Right lobe of liver (tissue), 6 donors: ENCODE results near the gene RPUSD3. TPM values are rescaled to one million over a fixed set of nuclear protein-coding genes. Genes with fewer than 3 reads are reported as not detected.

Experiments
- ATAC-seq, 4 donors: fragments of 200-7000 bp; cut with Tn5 transposase; one replicate each; pipeline ENCODE4 v1.9.1; 2020; ENCODE audit warnings: mild to moderate bottlenecking in 4 of 4, moderate library complexity in 4 of 4
- DNase-seq, 3 donors: peaks; one replicate each; pipeline ENCODE4 v3.0.0-alpha.2; 2020
- H3K27ac ChIP-seq, 3 donors: fragments of 200-600 bp; one replicate each; pipeline ENCODE4 v1.8.0; 2022
- H3K27me3 ChIP-seq, 2 donors: fragments of 200-600 bp; one replicate each; pipeline ENCODE4 v1.8.0; 2022
- H3K36me3 ChIP-seq, 4 donors: fragments of 200-600 bp; sonication (generic) in 1 of 4; one replicate each; pipeline versions ENCODE4 v1.5.1 to v1.8.0; 2017 to 2022; ENCODE audit warnings: control low read depth in 1 of 4
- H3K4me1 ChIP-seq, 4 donors: fragments of 200-600 bp; sonication (generic) in 1 of 4; one replicate each; pipeline versions ENCODE4 v1.5.1 to v1.8.0; 2017 to 2022; ENCODE audit warnings: control low read depth in 1 of 4
- H3K4me3 ChIP-seq, 3 donors: fragments of 200-600 bp; one replicate each; pipeline ENCODE4 v1.8.0; 2022
- H3K9me3 ChIP-seq, 4 donors: fragments of 200-600 bp; sonication (generic) in 1 of 4; one replicate each; pipeline versions ENCODE4 v1.5.1 to v1.8.0; 2017 to 2022; ENCODE audit warnings: control low read depth in 1 of 4
- POLR2A ChIP-seq: fragments of 450-650 bp; IDR thresholded peaks from one replicate; pipeline ENCODE4 v1.6.1; 2017; ENCODE audit warnings: antibody characterized with exemption, mild to moderate bottlenecking
- WGBS: methylation state at CpG from one replicate; pipeline ENCODE4 v1.1.6; 2018; ENCODE audit warnings: low coverage, low lambda C conversion rate; ENCODE audit not compliant: insufficient coverage; ENCODE audit errors: missing lambda C conversion rate; 5-methylcytosine and 5-hydroxymethylcytosine counted together
- intact Hi-C, 2 donors: fragments of 100-400 bp; cut with DNase I; formaldehyde crosslinking; loops; one replicate each; pipeline versions ENCODE4 v1.11.2 to v1.14.1; 2022
- long read RNA-seq: library from polyadenylated mRNA; unstranded; transcript quantifications from one replicate; pipeline ENCODE4 v2.0.0, GENCODE V29; 2019
- total RNA-seq, 6 experiments: library from RNA; depleted of rRNA in 2 of 6; stranded (reverse); fragments of >200 nt in 2 of 6; fragmentation: NEBNext Ultra II Directional in 3 of 6; extraction: Animal tissue kit (Norgen Biotek cat#: 25700) in 3 of 6; gene quantifications; one replicate each; pipeline versions ENCODE4 v1.1.0 to v1.2.4, GENCODE V29; 2016 to 2023
- TF ChIP-seq, protein P1 (sequence below), 4 donors: fragments of 200-600 bp in 3 of 4; fragments of 450-650 bp in 1 of 4; IDR thresholded peaks; one replicate each; pipeline versions ENCODE4 v1.5.1 to v1.8.0; 2016 to 2022; ENCODE audit warnings: antibody characterized with exemption in 4 of 4, mild to moderate bottlenecking in 2 of 4
- donor health status: DM: no; HTN: yes; CAD: no.
- donor health status: DM: no; HTN: no; CAD: no.
- donor health status: DM: no; HTN: no; CAD: no.
- donor health status: DM: no; HTN: yes; CAD: no.
- donor health status: DM: no; HTN: yes; CAD: no.

The RPUSD3 gene, protein sequence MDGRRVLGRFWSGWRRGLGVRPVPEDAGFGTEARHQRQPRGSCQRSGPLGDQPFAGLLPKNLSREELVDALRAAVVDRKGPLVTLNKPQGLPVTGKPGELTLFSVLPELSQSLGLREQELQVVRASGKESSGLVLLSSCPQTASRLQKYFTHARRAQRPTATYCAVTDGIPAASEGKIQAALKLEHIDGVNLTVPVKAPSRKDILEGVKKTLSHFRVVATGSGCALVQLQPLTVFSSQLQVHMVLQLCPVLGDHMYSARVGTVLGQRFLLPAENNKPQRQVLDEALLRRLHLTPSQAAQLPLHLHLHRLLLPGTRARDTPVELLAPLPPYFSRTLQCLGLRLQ
- total RNA-seq = 10 to 100 TPM; 15.8 to 34.6 (median 22.4) TPM
- long read RNA-seq, transcript RPUSD3-201 (9 exons, 1,225 nt) = major isoform, 11 of 17 reads
- long read RNA-seq, partial matches to known transcripts = 0 of 17 reads
- long read RNA-seq, other reads (novel, unspliced or antisense) = 3 of 17 reads

DNA sequence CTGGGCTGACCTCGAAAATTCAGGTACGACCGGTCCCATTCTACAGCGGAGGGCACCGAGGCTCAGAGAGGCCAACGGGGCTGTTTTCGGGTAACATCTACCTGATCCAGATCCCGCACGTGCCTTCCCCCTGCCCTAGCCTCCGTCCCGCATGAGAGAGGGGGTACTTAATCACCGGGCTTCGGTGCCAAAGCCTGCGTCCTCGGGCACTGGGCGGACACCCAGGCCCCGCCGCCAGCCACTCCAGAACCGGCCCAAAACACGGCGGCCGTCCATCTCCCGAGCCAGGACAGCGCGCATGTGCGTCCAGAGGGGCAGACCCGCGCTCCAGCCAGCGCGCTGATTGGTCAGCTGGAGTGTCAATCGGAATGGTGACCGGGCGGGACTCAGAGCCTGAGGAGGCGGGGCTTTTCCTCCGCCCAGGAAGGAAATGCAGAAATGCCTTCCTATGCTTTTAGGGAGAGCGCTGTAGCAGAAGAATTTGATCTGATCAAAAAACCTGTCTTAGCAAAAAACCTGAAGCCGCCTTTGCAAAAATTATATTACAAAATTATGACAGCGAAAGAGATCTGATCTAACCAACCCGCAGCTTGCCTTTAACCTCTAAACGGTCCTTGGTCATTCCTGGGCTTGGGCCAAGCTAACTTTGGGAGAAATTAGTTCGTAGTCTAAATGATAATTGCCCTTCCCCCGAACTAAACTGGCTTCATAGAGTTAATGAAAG lies at the start of gene RPUSD3:
Gene RPUSD3 (minus strand): TSS at position 294 of the 724 bp plus-strand sequence. CDS start 18 bp downstream, at position 276.
- no peaks in the 10 kb centered on the region for H3K9me3 ChIP-seq
- WGBS = under 1% methylated on average over 38 of the region's 42 CpGs
- peaks cover 0 to 11% (median 1%) of the 10 kb centered on the region in 4 donors for H3K4me1 ChIP-seq
- intact Hi-C loops = no loop called here
- TF ChIP-seq, protein P1, sequence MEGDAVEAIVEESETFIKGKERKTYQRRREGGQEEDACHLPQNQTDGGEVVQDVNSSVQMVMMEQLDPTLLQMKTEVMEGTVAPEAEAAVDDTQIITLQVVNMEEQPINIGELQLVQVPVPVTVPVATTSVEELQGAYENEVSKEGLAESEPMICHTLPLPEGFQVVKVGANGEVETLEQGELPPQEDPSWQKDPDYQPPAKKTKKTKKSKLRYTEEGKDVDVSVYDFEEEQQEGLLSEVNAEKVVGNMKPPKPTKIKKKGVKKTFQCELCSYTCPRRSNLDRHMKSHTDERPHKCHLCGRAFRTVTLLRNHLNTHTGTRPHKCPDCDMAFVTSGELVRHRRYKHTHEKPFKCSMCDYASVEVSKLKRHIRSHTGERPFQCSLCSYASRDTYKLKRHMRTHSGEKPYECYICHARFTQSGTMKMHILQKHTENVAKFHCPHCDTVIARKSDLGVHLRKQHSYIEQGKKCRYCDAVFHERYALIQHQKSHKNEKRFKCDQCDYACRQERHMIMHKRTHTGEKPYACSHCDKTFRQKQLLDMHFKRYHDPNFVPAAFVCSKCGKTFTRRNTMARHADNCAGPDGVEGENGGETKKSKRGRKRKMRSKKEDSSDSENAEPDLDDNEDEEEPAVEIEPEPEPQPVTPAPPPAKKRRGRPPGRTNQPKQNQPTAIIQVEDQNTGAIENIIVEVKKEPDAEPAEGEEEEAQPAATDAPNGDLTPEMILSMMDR (IDR thresholded peaks at IDR 0.05) = no peak
- TF ChIP-seq POLR2A = peak; percentile 70
- H3K36me3 ChIP-seq = peaks cover 0 to 14% (median 7%) of the 10 kb centered on the region in 4 donors
- no peaks in the 10 kb centered on the region for H3K27me3 ChIP-seq
- peak; percentile 99 to 100 (median 99) for ATAC-seq
- H3K4me3 ChIP-seq = peak within 1 kb of the TSS; percentile 54 to 77 (median 62)
- peak; percentile 98 to 99 (median 99) for DNase-seq
- peak within 1 kb of the TSS; percentile 40 to 65 (median 56) for H3K27ac ChIP-seq

DNA sequence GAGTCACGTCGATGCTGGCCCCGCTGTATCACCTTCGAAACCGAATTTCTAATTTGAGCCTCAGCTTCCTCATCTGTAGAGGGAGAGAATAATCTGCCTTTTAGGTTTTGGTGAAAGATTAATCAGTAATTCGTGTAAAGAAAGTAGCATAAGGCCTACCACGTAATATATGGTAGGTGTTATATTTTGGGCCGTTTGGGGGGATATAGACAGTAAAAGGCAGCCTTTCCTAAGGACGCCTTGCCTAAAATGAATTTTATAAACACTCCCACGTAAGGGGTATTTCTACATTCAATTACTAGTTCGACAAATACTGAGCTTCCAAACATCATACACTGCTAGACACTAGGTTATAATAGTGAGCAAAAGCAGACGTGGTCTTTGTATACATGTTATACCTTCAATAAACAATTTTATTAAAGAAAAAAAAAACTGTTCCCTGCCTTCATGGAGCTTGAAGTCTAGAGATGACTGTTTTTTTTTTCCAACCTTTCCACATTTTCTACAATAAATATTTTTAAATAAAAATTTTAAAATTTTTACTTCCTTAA lies 47.3 kb upstream of the RPUSD3 start:
- no peaks in the 10 kb centered on the region for H3K9me3 ChIP-seq
- no peaks in the 10 kb centered on the region for H3K27me3 ChIP-seq
- 3% methylated on average over 12 of the region's 12 CpGs for WGBS
- intact Hi-C loops = no loop called here
- H3K4me1 ChIP-seq = peaks cover 0 to 16% (median 4%) of the 10 kb centered on the region in 4 donors
- DNase-seq (no peak), ATAC-seq (no peak)
- H3K36me3 ChIP-seq = peaks cover 0 to 10% (median 0%) of the 10 kb centered on the region in 4 donors
- TF ChIP-seq, protein P1 (IDR thresholded peaks at IDR 0.05) = no peak
- no peak for TF ChIP-seq POLR2A
- H3K4me3 ChIP-seq = peak overlapping the region; percentile 77 to 95 (median 83)
- peak overlapping the region; percentile 85 to 94 (median 86) for H3K27ac ChIP-seq

DNA sequence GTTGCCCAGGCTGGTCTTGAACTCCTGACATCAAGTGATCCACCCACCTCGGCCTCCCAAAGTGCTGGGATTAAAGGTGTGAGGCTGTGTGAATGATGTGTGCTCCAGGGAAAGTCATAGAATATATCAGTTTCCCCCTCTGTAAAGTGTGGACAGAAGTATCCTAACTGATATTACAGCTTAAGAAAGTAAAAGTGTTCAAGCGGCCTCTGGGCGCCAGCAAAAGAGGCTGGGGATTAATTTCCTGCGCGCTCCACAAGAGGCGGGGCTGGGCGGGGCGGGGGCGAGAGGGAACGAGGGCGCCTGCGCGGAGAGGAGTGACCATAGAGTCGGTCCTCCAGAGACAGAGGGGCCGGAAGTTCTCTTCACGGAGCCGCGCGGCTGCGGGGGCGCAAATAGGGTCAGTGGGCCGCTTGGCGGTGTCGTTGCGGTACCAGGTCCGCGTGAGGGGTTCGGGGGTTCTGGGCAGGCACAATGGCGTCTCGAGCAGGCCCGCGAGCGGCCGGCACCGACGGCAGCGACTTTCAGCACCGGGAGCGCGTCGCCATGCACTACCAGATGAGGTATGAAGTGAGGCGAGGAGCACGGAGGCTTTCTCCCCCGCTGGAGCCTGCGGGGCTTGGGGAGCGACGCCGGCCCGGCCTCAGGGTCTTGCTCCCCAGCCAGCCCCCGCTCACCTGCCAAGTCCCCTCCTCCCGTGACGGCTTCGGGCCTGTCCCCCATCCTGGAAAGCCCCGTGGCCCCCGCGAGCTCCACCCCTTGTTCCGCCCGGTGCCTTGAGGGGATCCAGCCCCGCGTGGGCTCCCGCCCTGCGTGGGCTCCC lies 46.7 kb upstream of the RPUSD3 start, which contains the start of gene JAGN1:
Gene JAGN1 (plus strand): TSS at position 362 of the 823 bp plus-strand sequence. CDS start 113 bp downstream, at position 475.
- intact Hi-C loops = no loop called here
- Histone ChIP-seq H3K36me3 (peaks cover 0 to 10% (median 0%) of the 10 kb centered on the region in 4 donors), H3K27ac (peak within 1 kb of the TSS; percentile 85 to 94 (median 86)), H3K9me3 (no peaks in the 10 kb centered on the region), H3K4me3 (peak within 1 kb of the TSS; percentile 77 to 95 (median 83)), H3K4me1 (peaks cover 0 to 14% (median 4%) of the 10 kb centered on the region in 4 donors), H3K27me3 (no peaks in the 10 kb centered on the region)
- TF ChIP-seq, protein P1 (IDR thresholded peaks at IDR 0.05) = peak in 2 of 4 donors; percentile 6 to 9
- TF ChIP-seq POLR2A = peak; percentile 85
- 0% methylated on average over 16 of the region's 62 CpGs for WGBS
- peak; percentile 96 to 99 (median 98) for ATAC-seq
- peak; percentile 91 to 92 (median 91) for DNase-seq

DNA sequence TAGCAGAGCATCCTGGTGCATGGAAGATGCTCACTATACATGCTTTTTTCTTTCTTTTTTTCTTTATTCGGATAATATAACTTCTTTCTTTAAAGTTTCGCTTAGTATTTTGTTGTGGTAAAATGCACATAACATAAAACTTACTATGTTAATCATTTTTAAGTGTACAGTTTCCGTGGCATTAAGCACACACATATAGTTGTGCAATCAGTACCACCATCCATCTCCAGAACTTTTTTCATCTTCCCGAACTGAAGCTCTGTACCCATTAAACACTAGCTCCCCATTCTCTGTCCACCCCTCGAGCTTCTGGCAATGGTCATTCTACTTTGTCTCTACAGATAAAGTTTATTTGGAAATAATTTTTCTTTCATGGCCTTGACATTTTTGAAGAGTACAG lies 45.6 kb upstream of the RPUSD3 start:
- WGBS = 71% methylated on average over 5 of the region's 5 CpGs

More for the DNA sequence above, 45.6 kb upstream of the RPUSD3 start:
- TF ChIP-seq, protein P1 (IDR thresholded peaks at IDR 0.05) = no peak
- TF ChIP-seq POLR2A = no peak
- Histone ChIP-seq H3K27me3 (no peaks in the 10 kb centered on the region), H3K36me3 (peaks cover 0 to 10% (median 0%) of the 10 kb centered on the region in 4 donors), H3K4me1 (peaks cover 0 to 14% (median 4%) of the 10 kb centered on the region in 4 donors), H3K9me3 (no peaks in the 10 kb centered on the region), H3K4me3 (no peak overlapping the region), H3K27ac (no peak overlapping the region)
- ATAC-seq = no peak
- no peak for DNase-seq
- intact Hi-C loops = no loop called here
